ENCODE data around the gene PCDHA3.
"Not testable (repeated sequence)": the region's sequence is repeated elsewhere in the genome, so short reads cannot be mapped to it uniquely, and the experiment has no call there.

Gene PCDHA3

DNA sequence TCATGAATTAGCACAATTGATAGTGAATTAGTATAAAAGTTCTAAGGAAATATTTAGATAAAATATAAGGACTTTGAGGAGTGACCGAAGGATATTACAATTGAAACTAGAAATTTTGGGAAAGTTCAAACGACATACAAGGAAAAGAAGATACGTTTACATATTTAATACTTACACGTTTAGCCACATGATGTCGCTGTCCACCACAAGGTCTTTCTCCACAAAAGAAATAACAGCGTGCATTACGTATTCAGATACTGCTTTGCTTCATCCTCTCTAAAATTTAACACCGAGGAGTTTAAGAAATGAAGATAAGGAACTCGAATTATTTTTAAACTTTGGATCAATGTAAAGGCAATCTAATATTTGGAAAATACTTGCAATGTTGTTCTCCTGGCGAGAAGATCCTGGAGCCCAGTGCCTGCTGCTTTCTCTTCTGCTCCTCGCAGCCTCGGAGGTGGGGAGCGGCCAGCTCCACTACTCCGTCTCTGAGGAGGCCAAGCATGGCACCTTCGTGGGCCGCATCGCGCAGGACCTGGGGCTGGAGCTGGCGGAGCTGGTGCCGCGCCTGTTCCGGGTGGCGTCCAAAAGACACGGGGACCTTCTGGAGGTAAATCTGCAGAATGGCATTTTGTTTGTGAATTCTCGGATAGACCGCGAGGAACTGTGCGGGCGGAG lies at the start of gene PCDHA3:
Gene PCDHA3, plus strand, starts transcription at position 242 of the 678 bp plus-strand sequence.
- DNase-seq (ENCODE audit: low read depth) = no peak

DNA sequence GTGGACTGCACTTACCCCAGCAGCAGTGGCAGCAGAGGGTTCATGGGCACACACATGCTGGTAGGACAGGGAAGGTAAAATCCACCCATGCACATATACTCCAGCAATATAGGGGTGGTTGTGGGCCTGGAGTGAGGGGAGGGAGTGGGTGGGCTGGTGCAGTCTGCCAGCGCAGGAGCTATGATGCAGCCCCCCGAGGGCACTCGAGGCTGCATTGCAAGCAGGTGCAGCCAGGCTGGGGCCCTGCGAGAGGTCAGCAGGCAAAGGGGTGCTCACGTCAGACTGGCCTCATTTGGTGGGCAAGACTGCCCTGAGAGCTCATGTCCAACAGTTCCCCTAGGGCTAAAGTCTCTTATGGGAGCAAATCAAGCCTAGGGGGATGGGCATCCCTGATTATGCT lies 47.3 kb upstream of the PCDHA3 start:
- no peak for DNase-seq (ENCODE audit: low read depth)

DNA sequence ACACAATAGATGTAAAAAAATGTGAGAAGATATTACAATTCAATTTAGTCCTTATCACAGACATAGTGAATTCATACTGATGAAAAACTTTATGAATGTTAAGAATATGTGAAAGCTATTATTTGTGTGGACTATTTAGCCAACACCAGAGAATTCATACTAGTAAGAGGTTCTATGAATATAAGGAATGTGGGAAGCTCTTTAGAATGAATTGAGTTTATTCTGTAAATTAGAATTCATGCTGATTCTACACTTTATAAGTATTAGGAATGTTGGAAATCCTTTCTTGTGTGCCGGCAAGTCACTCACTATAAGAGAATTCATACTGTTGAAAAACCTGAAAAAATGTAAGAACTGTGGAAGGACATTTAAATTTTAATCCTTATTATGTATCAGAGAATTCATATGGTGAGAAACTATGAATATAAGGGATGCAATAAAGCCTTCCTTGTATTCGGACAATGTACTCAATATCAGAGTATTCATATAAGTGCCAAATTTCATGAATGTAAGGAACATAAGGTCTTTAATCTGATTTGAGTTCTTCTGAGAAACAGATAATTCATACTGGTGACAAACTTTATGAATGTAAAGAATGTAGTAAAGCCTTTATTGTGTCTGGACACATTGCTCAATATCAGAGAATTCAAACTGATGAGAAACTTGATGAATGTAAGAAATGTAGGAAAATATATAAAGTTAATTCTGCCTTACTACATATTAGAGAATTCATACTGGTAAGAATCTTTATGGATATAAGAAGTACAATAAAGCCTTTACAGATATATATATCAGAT lies 36.5 kb upstream of the PCDHA3 start:
- no peak for DNase-seq (ENCODE audit: low read depth)

DNA sequence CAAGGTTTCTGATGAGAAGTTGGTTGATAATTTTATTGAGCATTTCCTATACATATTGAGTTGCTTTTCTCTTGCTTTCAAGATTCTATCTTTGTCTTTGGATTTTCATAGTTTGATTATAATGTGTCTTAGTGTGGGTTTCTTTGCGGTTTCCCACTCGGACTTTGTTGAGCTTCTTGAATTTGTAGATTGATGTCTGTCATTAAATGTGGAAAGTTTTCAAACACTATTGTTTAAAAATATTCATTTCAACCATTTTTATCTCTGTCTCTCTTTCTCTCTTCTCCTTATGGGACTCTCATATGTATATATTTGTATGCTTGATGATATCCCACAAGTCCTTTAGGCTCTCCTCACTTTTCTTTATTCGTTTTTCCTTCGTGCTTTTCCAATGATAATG lies 33.4 kb upstream of the PCDHA3 start:
- DNase-seq (ENCODE audit: low read depth) = no peak

DNA sequence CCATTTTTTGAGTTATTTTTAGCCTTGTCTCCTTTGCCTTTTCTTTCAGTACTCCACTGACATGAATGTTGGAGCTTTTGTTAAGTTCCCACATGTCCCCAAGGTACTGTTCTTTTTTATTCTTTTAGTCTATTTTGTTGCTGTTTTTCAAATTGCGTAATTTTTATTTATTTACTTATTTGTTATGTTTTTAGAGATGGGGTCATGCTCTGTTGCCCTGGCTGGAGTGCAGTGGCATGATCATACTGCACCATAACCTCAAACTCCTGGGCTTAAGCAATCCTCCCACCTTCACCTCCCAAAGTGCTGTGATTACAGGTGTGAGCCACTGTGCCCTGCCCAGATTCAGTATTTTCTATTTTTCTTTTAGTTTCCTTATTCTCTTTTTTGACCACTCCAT lies 20.3 kb upstream of the PCDHA3 start:
- no peak for DNase-seq (ENCODE audit: low read depth)

DNA sequence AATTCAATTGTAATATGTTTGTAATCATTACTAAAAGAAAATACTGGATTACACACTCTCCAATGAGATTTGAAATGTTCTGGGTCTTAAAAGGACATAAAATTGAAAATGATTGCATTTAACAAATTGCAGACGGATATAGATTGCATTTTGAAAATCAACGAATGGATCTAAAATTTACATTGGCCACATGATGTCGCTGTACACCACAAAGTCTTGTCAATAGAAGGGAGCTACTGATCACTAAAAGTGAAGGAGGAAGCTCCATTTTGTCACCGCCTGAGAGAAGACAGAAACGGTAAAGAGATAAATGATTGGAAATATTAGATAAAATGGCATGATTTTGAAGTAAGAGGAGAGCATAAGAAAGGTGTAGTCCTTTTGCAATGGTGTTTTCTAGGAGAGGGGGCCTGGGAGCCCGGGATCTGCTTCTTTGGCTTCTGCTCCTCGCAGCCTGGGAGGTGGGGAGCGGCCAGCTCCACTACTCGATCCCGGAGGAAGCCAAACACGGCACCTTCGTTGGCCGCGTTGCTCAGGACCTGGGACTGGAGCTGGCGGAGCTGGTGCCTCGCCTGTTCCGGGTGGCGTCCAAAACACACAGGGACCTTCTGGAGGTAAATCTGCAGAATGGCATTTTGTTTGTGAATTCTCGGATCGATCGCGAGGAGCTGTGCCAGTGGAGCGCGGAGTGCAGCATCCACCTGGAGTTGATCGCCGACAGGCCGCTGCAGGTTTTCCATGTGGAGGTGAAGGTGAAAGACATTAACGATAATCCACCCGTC lies 14.8 kb upstream of the PCDHA3 start, which contains the start of gene PCDHA1:
Gene PCDHA1, plus strand, starts transcription at position 236 of the 782 bp plus-strand sequence.
- DNase-seq (ENCODE audit: low read depth) = no peak

DNA sequence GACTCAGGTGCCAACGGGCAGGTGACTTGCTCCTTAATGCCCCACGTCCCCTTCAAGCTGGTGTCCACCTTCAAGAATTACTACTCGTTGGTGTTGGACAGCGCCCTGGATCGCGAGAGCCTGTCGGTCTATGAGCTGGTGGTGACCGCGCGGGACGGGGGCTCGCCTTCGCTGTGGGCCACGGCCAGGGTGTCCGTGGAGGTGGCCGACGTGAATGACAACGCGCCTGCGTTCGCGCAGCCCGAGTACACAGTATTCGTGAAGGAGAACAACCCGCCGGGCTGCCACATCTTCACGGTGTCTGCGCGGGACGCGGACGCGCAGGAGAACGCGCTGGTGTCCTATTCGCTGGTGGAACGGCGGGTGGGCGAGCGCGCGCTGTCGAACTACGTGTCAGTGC lies 13.4 kb upstream of the PCDHA3 start:
- not testable (repeated sequence) for DNase-seq (ENCODE audit: low read depth)

DNA sequence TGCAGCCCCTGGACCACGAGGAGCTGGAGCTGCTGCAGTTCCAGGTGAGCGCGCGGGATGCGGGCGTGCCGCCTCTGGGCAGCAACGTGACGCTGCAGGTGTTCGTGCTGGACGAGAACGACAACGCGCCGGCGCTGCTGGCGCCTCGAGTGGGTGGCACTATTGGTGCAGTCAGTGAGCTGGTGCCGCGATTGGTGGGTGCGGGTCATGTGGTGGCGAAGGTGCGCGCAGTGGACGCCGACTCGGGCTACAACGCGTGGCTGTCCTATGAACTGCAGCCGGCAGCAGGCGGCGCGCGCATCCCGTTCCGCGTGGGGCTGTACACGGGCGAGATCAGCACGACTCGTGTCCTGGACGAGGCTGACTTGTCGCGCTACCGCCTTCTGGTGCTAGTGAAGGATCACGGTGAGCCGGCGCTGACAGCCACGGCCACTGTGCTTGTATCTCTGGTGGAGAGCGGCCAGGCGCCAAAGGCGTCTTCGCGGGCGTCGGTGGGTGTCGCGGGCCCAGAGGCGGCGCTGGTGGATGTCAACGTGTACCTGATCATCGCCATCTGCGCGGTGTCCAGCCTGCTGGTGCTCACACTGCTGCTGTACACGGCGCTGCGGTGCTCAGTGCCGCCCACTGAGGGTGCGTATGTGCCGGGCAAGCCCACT lies 12.9 kb upstream of the PCDHA3 start:
- DNase-seq (ENCODE audit: low read depth) = not testable (repeated sequence)

DNA sequence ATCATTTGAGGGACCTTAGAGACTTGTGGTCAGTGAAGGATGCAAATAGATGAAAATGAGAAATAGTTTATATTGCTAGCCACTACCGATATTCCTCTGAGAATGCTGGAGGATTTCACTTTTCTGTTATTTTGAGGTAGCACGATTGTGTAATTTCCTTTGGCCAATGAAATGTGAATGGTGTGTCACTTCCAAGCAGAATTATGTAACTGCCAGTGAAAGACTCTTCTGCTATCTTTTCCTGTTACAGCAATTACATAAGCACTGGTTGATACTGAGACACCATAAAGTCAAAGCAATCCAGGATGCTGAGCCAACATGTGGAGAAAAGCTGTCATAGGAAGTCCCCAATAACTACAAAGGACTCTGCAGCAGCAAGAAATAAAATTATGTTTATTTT lies 9.8 kb upstream of the PCDHA3 start:
- DNase-seq (ENCODE audit: low read depth) = no peak

DNA sequence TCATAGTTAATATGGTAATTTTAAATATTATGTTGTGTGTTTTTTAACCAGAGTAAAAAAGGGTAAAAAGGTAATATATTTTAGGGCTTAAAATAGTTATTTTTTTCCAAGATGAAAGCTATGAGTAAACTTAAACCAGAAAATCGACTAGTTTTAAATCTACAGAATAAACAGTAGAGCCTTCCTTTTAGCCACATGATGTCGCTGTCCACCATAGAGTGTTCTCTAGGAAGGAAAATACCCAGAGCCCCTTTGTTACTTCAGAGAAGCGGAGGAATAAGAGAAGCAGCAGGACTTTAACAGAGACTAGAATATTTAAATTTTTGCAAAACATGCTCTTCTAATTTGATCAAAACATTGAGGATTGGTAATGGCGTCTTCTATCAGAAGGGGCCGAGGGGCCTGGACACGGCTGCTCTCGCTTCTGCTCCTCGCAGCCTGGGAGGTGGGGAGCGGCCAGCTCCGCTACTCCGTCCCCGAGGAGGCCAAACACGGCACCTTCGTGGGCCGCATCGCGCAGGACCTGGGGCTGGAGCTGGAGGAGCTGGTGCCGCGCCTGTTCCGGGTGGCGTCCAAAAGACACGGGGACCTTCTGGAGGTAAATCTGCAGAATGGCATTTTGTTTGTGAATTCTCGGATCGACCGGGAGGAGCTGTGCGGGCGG lies 6.1 kb upstream of the PCDHA3 start, which contains the start of gene PCDHA2:
Gene PCDHA2, plus strand, starts transcription at position 258 of the 664 bp plus-strand sequence.
- no peak for DNase-seq (ENCODE audit: low read depth)

DNA sequence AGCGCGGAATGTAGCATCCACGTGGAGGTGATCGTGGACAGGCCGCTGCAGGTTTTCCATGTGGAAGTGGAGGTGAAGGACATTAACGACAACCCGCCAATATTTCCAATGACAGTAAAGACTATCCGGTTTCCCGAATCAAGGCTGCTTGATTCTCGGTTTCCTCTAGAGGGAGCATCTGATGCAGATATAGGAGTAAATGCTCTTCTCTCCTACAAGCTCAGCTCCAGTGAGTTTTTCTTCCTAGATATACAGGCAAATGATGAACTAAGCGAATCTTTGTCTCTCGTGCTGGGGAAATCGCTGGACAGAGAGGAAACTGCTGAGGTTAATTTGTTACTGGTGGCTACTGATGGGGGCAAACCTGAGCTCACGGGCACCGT lies 5.6 kb upstream of the PCDHA3 start:
- DNase-seq (ENCODE audit: low read depth) = no peak

DNA sequence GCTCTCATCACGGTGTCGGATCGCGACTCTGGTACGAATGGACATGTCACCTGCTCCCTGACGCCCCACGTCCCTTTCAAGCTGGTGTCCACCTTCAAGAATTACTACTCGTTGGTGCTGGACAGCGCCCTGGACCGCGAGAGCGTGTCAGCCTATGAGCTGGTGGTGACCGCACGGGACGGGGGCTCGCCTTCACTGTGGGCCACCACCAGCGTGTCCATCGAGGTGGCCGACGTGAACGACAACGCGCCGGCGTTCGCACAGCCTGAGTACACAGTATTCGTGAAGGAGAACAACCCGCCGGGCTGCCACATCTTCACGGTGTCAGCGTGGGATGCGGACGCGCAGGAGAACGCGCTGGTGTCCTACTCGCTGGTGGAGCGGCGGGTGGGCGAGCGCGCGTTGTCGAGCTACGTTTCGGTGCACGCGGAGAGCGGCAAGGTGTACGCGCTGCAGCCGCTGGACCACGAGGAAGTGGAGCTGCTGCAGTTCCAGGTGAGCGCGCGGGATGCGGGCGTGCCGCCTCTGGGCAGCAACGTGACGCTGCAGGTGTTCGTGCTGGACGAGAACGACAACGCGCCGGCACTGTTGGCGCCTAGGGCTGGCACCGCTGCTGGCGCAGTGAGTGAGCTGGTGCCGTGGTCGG lies 4.7 kb upstream of the PCDHA3 start:
- DNase-seq (ENCODE audit: low read depth) = not testable (repeated sequence)

DNA sequence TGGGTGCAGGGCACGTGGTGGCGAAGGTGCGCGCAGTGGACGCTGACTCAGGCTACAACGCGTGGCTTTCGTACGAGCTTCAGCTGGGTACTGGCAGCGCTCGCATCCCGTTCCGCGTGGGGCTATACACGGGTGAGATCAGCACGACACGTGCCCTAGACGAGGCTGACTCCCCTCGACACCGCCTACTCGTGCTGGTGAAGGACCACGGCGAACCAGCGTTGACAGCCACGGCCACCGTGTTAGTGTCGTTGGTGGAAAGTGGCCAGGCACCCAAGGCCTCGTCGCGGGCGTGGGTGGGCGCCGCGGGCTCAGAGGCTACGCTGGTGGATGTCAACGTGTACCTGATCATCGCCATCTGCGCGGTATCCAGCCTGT lies 4.2 kb upstream of the PCDHA3 start:
- no peak for DNase-seq (ENCODE audit: low read depth)

DNA sequence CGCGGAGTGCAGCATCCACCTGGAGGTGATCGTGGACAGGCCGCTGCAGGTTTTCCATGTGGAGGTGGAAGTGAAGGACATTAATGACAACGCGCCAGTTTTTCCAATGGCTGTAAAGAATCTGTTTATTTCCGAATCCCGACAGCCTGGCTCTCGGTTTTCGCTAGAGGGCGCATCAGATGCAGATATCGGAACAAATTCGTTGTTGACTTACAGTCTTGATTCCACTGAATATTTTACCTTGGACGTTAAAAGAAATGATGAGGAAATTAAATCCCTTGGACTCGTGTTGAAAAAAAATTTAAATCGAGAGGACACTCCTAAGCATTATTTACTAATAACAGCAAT lies 611 bp downstream of the PCDHA3 start:
- no peak for DNase-seq (ENCODE audit: low read depth)

DNA sequence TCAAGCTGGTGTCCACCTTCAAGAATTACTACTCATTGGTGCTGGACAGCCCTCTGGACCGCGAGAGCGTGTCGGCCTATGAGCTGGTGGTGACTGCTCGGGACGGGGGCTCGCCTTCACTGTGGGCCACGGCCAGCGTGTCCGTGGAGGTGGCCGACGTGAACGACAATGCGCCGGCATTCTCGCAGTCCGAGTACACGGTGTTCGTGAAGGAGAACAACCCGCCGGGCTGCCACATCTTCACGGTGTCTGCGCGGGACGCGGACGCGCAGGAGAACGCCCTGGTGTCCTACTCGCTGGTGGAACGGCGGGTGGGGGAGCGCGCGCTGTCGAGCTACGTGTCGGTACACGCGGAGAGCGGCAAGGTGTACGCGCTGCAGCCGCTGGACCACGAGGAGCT lies 1.5 kb downstream of the PCDHA3 start:
- DNase-seq (ENCODE audit: low read depth) = not testable (repeated sequence)

DNA sequence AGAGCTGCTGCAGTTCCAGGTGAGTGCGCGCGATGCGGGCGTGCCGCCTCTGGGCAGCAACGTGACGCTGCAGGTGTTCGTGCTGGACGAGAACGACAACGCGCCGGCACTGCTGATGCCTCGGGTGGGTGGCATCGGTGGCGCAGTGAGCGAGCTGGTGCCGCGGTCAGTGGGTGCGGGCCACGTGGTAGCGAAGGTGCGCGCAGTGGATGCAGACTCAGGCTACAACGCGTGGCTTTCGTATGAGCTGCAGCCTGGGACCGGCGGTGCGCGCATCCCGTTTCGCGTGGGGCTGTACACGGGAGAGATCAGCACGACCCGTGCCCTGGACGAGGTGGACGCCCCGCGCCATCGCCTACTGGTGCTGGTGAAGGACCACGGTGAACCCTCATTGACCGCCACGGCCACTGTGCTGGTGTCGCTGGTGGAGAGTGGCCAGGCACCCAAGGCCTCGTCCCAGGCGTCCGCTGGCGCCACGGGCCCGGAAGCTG lies 2.0 kb downstream of the PCDHA3 start:
- DNase-seq (ENCODE audit: low read depth) = no peak

DNA sequence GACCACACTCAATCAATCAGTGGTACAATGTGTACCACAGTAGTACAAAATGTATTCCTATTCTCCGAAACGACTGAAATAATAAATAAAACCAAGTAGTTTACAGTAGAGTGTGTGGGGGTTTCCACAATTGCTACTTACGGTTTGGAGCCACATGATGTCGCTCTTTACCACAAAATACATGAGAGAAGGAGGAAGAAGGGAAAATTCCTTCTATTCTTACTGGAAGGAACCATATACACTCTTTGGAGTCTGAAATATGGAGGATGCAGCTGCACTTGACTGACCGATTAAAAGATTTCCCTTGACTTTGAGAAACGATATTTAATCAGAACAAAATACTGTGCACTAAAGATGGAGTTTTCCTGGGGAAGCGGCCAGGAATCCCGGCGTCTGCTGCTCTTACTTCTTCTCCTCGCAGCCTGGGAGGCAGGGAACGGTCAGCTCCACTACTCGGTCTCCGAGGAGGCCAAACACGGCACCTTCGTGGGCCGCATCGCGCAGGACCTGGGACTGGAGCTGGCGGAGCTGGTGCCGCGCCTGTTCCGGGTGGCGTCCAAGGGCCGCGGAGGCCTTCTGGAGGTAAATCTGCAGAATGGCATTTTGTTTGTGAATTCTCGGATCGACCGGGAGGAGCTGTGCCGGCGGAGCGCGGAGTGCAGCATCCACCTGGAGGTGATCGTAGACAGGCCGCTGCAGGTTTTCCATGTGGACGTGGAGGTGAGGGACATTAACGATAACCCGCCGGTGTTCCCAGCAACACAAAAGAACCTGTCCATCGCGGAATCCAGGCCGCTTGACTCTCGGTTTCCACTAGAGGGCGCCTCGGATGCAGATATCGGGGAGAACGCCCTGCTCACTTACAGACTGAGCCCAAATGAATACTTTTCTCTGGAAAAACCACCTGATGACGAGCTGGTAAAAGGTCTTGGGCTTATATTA lies 6.2 kb downstream of the PCDHA3 start, which contains the start of gene PCDHA4:
Gene PCDHA4, plus strand, starts transcription at position 235 of the 942 bp plus-strand sequence.
- DNase-seq (ENCODE audit: low read depth) = no peak

DNA sequence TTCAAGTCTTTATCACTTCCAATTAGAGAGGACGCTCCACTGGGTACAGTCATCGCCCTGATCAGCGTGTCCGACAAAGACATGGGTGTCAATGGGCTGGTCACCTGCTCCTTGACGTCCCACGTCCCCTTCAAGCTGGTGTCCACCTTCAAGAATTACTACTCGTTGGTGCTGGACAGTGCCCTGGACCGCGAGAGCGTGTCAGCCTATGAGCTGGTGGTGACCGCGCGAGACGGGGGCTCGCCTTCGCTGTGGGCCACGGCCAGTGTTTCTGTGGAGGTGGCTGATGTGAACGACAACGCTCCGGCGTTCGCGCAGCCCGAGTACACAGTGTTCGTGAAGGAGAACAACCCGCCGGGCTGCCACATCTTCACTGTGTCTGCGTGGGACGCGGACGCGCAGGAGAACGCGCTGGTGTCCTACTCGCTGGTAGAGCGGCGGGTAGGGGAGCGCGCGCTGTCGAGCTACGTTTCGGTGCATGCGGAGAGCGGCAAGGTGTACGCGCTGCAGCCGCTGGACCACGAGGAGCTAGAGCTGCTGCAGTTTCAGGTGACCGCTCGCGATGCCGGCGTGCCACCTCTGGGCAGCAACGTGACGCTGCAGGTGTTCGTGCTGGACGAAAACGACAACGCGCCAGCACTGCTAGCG lies 7.5 kb downstream of the PCDHA3 start:
- not testable (repeated sequence) for DNase-seq (ENCODE audit: low read depth)

DNA sequence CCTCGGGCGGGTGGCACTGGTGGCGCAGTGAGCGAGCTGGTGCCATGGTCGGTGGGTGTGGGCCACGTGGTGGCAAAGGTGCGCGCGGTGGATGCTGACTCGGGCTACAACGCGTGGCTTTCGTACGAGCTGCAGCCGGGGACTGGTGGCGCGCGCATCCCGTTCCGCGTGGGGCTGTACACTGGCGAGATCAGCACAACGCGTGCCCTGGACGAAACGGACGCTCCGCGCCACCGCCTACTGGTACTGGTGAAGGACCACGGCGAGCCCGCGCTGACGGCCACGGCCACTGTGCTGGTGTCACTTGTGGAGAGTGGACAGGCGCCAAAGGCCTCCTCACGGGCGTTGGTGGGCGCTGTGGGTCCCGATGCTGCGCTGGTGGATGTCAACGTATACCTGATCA lies 8.0 kb downstream of the PCDHA3 start:
- no peak for DNase-seq (ENCODE audit: low read depth)
